ENCODE results near the gene TTN. TPM values are rescaled to one million over a fixed set of nuclear protein-coding genes. Genes with fewer than 3 reads are reported as not detected.

Gene TTN
- total RNA-seq, 1 experiment from 2014 or later = 0.13 TPM

DNA sequence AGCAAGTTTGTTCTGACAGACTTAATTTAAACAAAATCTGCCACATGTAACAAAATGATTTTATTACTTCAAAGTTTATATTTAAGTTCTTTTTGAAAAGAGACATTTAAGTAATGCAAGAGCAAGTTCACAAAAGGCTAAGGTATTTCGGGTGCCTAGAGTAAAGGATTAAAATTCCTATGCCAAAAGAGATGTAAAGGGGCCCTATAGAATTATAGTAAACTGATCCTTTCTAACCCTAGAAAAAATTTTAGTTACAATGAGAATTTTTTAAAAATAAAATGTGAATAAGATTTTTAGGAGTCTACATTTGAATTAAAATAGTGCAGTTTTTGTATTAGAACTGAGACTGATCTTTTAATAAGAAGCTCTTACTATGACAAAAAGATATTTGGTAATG lies 179.8 kb downstream of the TTN start:
- TF ChIP-seq SIN3A (IDR thresholded peaks at IDR 0.05; ENCODE audit: borderline replicate concordance, insufficient read depth, low read depth, low read length) = no peak
- TF ChIP-seq, protein P1, sequence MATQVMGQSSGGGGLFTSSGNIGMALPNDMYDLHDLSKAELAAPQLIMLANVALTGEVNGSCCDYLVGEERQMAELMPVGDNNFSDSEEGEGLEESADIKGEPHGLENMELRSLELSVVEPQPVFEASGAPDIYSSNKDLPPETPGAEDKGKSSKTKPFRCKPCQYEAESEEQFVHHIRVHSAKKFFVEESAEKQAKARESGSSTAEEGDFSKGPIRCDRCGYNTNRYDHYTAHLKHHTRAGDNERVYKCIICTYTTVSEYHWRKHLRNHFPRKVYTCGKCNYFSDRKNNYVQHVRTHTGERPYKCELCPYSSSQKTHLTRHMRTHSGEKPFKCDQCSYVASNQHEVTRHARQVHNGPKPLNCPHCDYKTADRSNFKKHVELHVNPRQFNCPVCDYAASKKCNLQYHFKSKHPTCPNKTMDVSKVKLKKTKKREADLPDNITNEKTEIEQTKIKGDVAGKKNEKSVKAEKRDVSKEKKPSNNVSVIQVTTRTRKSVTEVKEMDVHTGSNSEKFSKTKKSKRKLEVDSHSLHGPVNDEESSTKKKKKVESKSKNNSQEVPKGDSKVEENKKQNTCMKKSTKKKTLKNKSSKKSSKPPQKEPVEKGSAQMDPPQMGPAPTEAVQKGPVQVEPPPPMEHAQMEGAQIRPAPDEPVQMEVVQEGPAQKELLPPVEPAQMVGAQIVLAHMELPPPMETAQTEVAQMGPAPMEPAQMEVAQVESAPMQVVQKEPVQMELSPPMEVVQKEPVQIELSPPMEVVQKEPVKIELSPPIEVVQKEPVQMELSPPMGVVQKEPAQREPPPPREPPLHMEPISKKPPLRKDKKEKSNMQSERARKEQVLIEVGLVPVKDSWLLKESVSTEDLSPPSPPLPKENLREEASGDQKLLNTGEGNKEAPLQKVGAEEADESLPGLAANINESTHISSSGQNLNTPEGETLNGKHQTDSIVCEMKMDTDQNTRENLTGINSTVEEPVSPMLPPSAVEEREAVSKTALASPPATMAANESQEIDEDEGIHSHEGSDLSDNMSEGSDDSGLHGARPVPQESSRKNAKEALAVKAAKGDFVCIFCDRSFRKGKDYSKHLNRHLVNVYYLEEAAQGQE (IDR thresholded peaks at IDR 0.05; ENCODE audit: insufficient read depth in 1 of 2, low read depth in 2 of 2, low read length in 1 of 2) = no peak
- TF ChIP-seq POLR2AphosphoS5 (IDR thresholded peaks at IDR 0.05; ENCODE audit: low read depth, low read length) = no peak
- TF ChIP-seq, protein P2, sequence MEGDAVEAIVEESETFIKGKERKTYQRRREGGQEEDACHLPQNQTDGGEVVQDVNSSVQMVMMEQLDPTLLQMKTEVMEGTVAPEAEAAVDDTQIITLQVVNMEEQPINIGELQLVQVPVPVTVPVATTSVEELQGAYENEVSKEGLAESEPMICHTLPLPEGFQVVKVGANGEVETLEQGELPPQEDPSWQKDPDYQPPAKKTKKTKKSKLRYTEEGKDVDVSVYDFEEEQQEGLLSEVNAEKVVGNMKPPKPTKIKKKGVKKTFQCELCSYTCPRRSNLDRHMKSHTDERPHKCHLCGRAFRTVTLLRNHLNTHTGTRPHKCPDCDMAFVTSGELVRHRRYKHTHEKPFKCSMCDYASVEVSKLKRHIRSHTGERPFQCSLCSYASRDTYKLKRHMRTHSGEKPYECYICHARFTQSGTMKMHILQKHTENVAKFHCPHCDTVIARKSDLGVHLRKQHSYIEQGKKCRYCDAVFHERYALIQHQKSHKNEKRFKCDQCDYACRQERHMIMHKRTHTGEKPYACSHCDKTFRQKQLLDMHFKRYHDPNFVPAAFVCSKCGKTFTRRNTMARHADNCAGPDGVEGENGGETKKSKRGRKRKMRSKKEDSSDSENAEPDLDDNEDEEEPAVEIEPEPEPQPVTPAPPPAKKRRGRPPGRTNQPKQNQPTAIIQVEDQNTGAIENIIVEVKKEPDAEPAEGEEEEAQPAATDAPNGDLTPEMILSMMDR (IDR thresholded peaks at IDR 0.05) = no peak
- TF ChIP-seq TCF7L2 (IDR thresholded peaks at IDR 0.05; ENCODE audit: low read depth, low read length) = no peak
- POLR2A ChIA-PET = no interaction called here
- no peaks in the 10 kb centered on the region for H3K36me3 ChIP-seq (ENCODE audit: control insufficient read depth, insufficient read depth, low read length)
- H3K27ac ChIP-seq (ENCODE audit: low read length) = no peak overlapping the region
- intact Hi-C loops (cut with micrococcal nuclease; ENCODE audit: unreplicated experiment) = no loop called here
- no peak for ATAC-seq
- CTCF ChIA-PET = no interaction called here
- H3K9me3 ChIP-seq (ENCODE audit: control insufficient read depth, insufficient read depth, low read depth, low read length) = no peaks in the 10 kb centered on the region
- no TSS peak for BruUV-seq (replicated peaks)
- in situ Hi-C loops (cut with HindIII; ENCODE audit: low pct_unique_long_range_greater_than_20kb, low sequenced_read_pairs) = no loop called here
- H3K27me3 ChIP-seq (ENCODE audit: control insufficient read depth, insufficient read depth, low read length) = peaks cover 11% of the 10 kb centered on the region
- H3K4me1 ChIP-seq (ENCODE audit: control insufficient read depth, insufficient read depth, low read length) = no peaks in the 10 kb centered on the region
- H3K4me3 ChIP-seq (ENCODE audit: low read depth in 2 of 2, low read length in 2 of 2) = no peak overlapping the region
- DNase-seq (ENCODE audit: low read depth, low spot score) = no peak

DNA sequence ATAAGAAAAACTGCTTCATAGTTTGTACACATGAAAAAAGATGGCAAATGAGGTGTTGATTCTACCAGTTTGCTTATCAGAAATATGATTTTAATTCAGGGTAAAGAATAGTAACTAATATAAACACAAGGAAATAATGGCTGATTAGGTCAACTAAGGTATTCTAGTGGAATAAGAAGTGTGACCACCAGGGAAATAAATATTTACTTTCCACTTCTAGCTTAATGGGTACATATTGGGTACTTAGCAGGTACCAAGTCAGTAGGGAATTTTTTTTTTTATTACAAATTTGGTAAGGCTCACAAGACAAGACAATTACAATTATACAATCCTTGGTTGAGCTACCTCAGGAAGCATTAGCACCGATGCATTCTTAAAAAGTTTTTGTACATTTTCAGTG lies 191.3 kb downstream of the TTN start:
- TF ChIP-seq SIN3A (IDR thresholded peaks at IDR 0.05; ENCODE audit: borderline replicate concordance, insufficient read depth, low read depth, low read length) (no peak), POLR2AphosphoS5 (IDR thresholded peaks at IDR 0.05; ENCODE audit: low read depth, low read length) (no peak), TCF7L2 (IDR thresholded peaks at IDR 0.05; ENCODE audit: low read depth, low read length) (no peak)
- TF ChIP-seq, protein P2 (IDR thresholded peaks at IDR 0.05) = no peak
- TF ChIP-seq, protein P1 (IDR thresholded peaks at IDR 0.05; ENCODE audit: insufficient read depth in 1 of 2, low read depth in 2 of 2, low read length in 1 of 2) = no peak
- no peak overlapping the region for H3K4me3 ChIP-seq (ENCODE audit: low read depth in 2 of 2, low read length in 2 of 2)
- no peaks in the 10 kb centered on the region for H3K9me3 ChIP-seq (ENCODE audit: control insufficient read depth, insufficient read depth, low read depth, low read length)
- BruUV-seq (replicated peaks) = no TSS peak
- H3K27ac ChIP-seq (ENCODE audit: low read length) = no peak overlapping the region
- in situ Hi-C loops (cut with HindIII; ENCODE audit: low pct_unique_long_range_greater_than_20kb, low sequenced_read_pairs) (no loop called here), intact Hi-C loops (cut with micrococcal nuclease; ENCODE audit: unreplicated experiment) (no loop called here)
- H3K4me1 ChIP-seq (ENCODE audit: control insufficient read depth, insufficient read depth, low read length) = no peaks in the 10 kb centered on the region
- no peaks in the 10 kb centered on the region for H3K27me3 ChIP-seq (ENCODE audit: control insufficient read depth, insufficient read depth, low read length)
- H3K36me3 ChIP-seq (ENCODE audit: control insufficient read depth, insufficient read depth, low read length) = no peaks in the 10 kb centered on the region
- POLR2A ChIA-PET = no interaction called here
- no peak for ATAC-seq
- DNase-seq (ENCODE audit: low read depth, low spot score) = no peak
- CTCF ChIA-PET = no interaction called here

Measured in Panc1 (cell line).